ENCODE data around the gene TMEM259. TPM values are rescaled to one million over a fixed set of nuclear protein-coding genes. Genes with fewer than 3 reads are reported as not detected.

The TMEM259 gene
- total and polyA plus RNA-seq, 9 of the 15 experiments (the other 6 are each of a cell fraction or from before 2014, with no cell fraction given): 0.52 to 231 (median 63.6) TPM

- TF ChIP-seq ZBTB49 (CRISPR knock-in tag; IDR thresholded peaks at IDR 0.05; ENCODE audit: borderline replicate concordance) (peak; percentile 89), ZFX (CRISPR knock-in tag; IDR thresholded peaks at IDR 0.05) (peak; percentile 8), KDM1A (IDR thresholded peaks at IDR 0.05) (peak; percentile 44 to 80), RBM25 (IDR thresholded peaks at IDR 0.05; ENCODE audit: low read depth, low read length, severe bottlenecking) (peak; percentile 73), ZNF398 (CRISPR knock-in tag; IDR thresholded peaks at IDR 0.05) (no peak), KLF1 (tag; IDR thresholded peaks at IDR 0.05) (no peak), ZNF263 (CRISPR knock-in tag; IDR thresholded peaks at IDR 0.05; ENCODE audit: borderline replicate concordance) (peak; percentile 44), PTBP1 (IDR thresholded peaks at IDR 0.05; ENCODE audit: low read depth, low read length) (peak; percentile 84; the same call in 1 of the 2 replicates), CUX1 (CRISPR knock-in tag; IDR thresholded peaks at IDR 0.05) (no peak), BRD9 (IDR thresholded peaks at IDR 0.05; ENCODE audit: low read depth, partially characterized antibody) (peak; percentile 16), HNRNPK (IDR thresholded peaks at IDR 0.05; ENCODE audit: low read depth, low read length, poor library complexity, severe bottlenecking) (no peak)
Measured at GRCh38 chr19:1026783-1027649, 6.1 kb upstream of the TMEM259 start (continued).
